CD4-positive, alpha-beta T cell treated with Interferon gamma for 1 hour (primary cell): ENCODE results near the gene STX1A.
A peak's percentile ranks its signal among the peaks of the same experiment; 100 is the strongest.

Source experiments
- DNase-seq: peaks from one replicate; pipeline ENCODE4 v3.0.0-alpha.2; 2020

STX1A gene

GRCh38 chr7:73706126-73707044, 13.1 kb downstream of the STX1A start:
- no peak for DNase-seq

- no peak for DNase-seq
These were observed 13.9 kb downstream of the STX1A start for GRCh38 chr7:73705551-73705920.

- DNase-seq, result no peak
These were observed 14.6 kb downstream of the STX1A start for GRCh38 chr7:73704640-73705550.

- peak; percentile 28 for DNase-seq
These were observed 15.5 kb downstream of the STX1A start for GRCh38 chr7:73703757-73704639.

- no peak for DNase-seq
These were observed 16.2 kb downstream of the STX1A start for GRCh38 chr7:73703225-73703624.

DNA sequence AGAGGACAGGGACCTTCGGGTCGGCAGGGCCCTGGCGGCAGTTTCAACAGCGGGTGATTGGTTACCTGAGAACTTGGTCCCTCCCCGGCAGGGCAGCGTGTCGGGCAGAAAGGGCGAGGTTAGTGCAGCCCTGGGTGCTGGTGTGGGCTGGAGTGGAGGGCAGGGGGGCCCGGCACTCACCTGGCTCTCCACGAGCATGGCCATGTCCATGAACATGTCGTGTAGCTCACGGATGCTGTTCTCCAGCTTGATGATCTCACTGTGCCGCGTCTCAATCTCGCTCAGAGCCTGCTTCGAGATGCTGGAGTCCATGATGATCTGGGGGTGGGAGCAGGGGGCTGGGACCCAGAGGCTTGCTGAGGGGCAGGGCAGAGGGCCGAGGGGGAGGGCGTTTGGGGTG, 16.8 kb downstream of the STX1A start:
- DNase-seq, result no peak

- DNase-seq, result no peak
These were observed 17.2 kb downstream of the STX1A start for GRCh38 chr7:73702226-73702625.

GRCh38 chr7:73701357-73701995, 18.0 kb downstream of the STX1A start:
- no peak for DNase-seq

- no peak for DNase-seq
These were observed 18.8 kb downstream of the STX1A start for GRCh38 chr7:73700581-73701134.

DNA sequence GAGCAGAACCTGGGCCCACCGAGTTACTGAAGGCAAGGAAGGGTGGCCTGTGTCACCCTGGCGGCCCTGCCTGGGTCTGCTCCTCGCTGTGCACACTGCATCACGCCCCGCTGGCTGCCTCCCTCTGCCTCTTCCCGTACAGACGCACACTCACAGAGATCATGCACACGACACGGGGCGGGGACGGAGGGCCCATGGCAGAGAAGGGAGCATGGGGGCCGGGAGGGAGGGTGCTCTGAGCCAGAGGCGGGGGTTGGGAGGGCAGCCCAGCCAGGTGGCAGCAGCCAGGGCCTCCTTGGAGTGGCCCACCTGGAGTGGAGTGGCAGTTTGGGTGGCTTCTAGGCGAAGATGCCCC, 19.4 kb downstream of the STX1A start:
- no peak for DNase-seq

GRCh38 chr7:73699370-73700068, 19.9 kb downstream of the STX1A start:
- no peak for DNase-seq

GRCh38 chr7:73698410-73698809, 21.1 kb downstream of the STX1A start:
- DNase-seq, result no peak

DNA sequence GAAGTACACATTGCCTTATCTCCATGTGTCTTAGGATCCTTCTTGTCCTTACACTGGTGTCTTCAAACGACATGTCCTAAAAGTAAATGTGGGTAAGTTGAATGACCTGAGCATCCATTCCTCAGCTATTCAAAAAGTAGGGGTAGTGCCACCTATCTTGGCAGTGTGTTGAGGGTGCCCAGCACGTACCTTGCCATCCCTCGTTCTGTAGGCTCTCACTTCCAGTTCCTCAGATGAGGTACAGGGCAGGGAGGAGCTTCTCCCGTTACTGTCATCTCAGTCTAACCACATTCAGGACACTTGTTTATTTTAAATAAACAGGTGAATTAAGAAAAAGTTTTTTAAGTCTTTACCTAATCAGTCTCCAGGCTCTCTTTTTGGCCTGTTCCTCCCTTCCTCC, 23.1 kb downstream of the STX1A start:
- DNase-seq, result no peak

DNA sequence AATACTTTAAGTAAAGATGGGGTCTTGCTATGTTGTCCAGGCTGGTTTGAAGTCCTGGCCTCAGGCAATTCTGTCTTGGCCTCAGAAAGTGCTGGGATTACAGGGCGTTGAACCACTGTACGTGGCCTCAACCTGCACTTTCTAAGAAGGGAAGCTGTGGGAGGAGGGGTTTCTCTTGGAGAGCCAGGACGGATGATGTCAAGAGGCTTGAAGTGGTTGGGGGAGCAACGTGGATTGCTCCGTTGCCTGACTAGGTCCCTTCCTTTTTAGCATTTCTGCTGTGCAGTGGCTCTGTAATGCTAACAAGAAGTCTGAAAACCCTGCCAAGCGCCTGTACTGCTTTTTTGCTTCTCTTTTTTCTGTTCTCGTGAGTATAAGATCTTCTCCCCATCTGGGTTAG, 28.8 kb downstream of the STX1A start:
- DNase-seq, result no peak

DNA sequence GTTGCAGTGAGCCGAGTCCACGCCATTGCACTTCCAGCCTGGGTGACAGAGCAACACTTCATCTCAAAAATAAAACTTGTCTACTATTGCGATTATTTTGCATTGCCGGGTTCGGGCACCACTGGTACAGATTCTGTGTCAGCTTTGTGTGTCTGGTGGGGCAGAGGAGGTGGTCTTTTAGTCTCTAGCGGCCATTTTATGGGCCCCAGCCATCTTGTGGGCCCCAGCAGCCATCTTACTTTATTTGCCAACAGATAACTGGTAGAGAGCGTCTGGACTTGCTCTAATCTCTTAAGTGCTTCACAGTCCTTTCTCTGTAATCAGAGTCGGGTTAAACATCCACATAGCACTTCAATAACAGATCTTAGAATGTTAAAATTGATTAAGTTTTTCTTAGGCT, 31.2 kb downstream of the STX1A start:
- DNase-seq, result no peak

DNA sequence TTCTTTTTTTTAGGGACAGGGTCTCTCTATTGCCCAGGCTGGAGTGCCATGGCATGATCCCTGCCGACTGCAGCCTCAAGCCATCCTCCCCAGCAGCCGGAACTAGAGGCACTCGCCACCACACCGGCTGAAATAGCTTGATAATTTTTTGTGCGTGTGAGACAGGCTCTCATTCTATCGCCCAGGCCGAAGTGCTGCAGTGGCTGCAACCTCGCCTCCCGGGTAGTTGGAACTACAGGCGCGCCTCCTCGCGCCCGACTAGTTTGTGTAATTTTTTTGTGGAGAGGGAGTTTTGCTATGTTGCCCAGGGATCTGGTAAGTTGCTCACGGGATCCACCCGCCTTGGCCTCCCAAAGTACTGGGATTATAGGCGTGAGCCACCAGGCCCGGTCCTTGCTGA, 34.2 kb downstream of the STX1A start:
- DNase-seq, result no peak

- no peak for DNase-seq
These were observed 35.4 kb downstream of the STX1A start for GRCh38 chr7:73683788-73684693.

- peak; percentile 95 for DNase-seq
These were observed 36.2 kb downstream of the STX1A start, which contains the start of the genes BUD23 and DNAJC30 for GRCh38 chr7:73683056-73683787. BUD23 (plus strand) TSS chr7:73683597; CDS start chr7:73683626, 29 bp downstream. DNAJC30 (minus strand) TSS chr7:73683453; CDS start chr7:73683423, 30 bp downstream.

DNA sequence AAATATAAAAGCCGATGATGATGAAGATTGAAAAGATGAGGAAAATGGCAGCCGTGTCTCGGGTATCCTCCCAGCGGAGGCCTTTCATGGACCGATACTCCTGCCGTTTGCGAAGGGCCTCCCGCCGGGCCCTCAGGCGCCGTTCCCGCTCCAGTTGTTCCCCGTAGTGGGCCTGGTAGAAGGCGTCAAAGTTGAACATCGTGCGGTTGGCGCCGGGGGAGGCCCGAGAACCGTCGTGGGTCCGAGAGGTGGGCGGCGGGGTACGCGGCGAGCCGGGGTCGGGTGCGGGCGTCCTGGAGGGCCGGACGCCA, 36.8 kb downstream of the STX1A start:
- no peak for DNase-seq

GRCh38 chr7:73681031-73681430, 38.4 kb downstream of the STX1A start:
- DNase-seq, result no peak
